AG04449 (cell line): ENCODE measurements around the gene ILF3.

Source experiments
- CTCF ChIA-PET: fragments of 350-600 bp; formaldehyde crosslinking; extraction: SDS; loops from one replicate; lab custom pipeline; 2021; ENCODE audit warnings: antibody characterized with exemption; lab: Yijun Ruan, JAX
- POLR2A ChIA-PET: fragments of 400-600, 350-600 bp; formaldehyde crosslinking; extraction: SDS; loops from one replicate; lab custom pipeline; 2020; ENCODE audit warnings: antibody characterized with exemption, inconsistent platforms; lab: Yijun Ruan, JAX
- DNase-seq: peaks from one replicate; pipeline ENCODE4 v3.0.0-alpha.2; 2010; ENCODE audit warnings: low read depth, low spot score
- H3K4me3 ChIP-seq: 2 replicates; pipeline ENCODE4 v1.5.1; 2011; ENCODE audit warnings: low read depth, mild to moderate bottlenecking, control low read depth, low read length
- CTCF ChIP-seq: IDR thresholded peaks from one replicate; pipeline ENCODE4 v1.5.1; 2011; ENCODE audit warnings: mild to moderate bottlenecking, moderate library complexity, low read length, control low read depth, inconsistent platforms; ENCODE audit not compliant: insufficient read depth; ENCODE audit errors: missing control alignments

The ILF3 gene

GRCh38 chr19:10651851-10652250 lies 2.3 kb upstream of the ILF3 start:
- no peak overlapping the region for H3K4me3 ChIP-seq
- TF ChIP-seq CTCF, result no peak
- CTCF ChIA-PET, result interaction anchor here (1.1 to 13.9 kb wide), 3 partner anchors 8 to 75 kb away, joined by 4 to 644 read pairs (median 6); partner anchors contain the start of genes CDKN2D and SLC44A2
- no peak for DNase-seq
- POLR2A ChIA-PET, result no interaction called here

GRCh38 chr19:10653482-10653731 lies 739 bp upstream of the ILF3 start:
- CTCF ChIA-PET, result interaction anchor here (1.2 to 13.9 kb wide), 2 partner anchors 9 to 76 kb away, joined by 12 to 644 read pairs; partner anchors contain the start of gene CDKN2D
- POLR2A ChIA-PET, result no interaction called here
- peak overlapping the region; percentile 97 for H3K4me3 ChIP-seq

GRCh38 chr19:10654610-10655456 lies 687 bp downstream of the ILF3 start:
- no peak for TF ChIP-seq CTCF
- ChIA-PET CTCF (interaction anchor here (0.8 to 2.8 kb wide), 6 partner anchors 11 to 219 kb away, joined by 3 to 21 read pairs (median 6); no protein-coding TSS in a partner anchor), POLR2A (no interaction called here)
- DNase-seq, result no peak
- peak overlapping the region; percentile 88 for H3K4me3 ChIP-seq

More at GRCh38 chr19:10653482-10653731, 739 bp upstream of the ILF3 start:
- DNase-seq, result no peak
- TF ChIP-seq CTCF, result no peak

- no peak for DNase-seq
- no peak for TF ChIP-seq CTCF
- ChIA-PET POLR2A (no interaction called here), CTCF (interaction anchor here (0.6 to 2.8 kb wide), 9 partner anchors 12 to 232 kb away, joined by 3 to 21 read pairs (median 5); no protein-coding TSS in a partner anchor)
- H3K4me3 ChIP-seq, result peak overlapping the region; percentile 88
Observed at GRCh38 chr19:10655457-10656312, 1.5 kb downstream of the ILF3 start.

- ChIA-PET POLR2A (no interaction called here), CTCF (no interaction called here)
- no peak for TF ChIP-seq CTCF
- no peak overlapping the region for H3K4me3 ChIP-seq
- DNase-seq, result no peak
Observed at GRCh38 chr19:10660346-10660745, 6.2 kb downstream of the ILF3 start.
